Smooth muscle cell of the pulmonary artery (primary cell): ENCODE data around the gene GNAZ. TPM values are rescaled to one million over a fixed set of nuclear protein-coding genes. Genes with fewer than 3 reads are reported as not detected.

ENCODE experiments used
- total RNA-seq: library from RNA; depleted of rRNA; stranded (reverse); fragments of >200 nt; gene quantifications from 2 replicates; pipeline ENCODE4 v1.2.3, GENCODE V29; 2014

The GNAZ gene
- total RNA-seq, result 1.5 and 3.1 TPM in 2 replicates

GRCh38 chr22:23070418-23071229 is at the start of gene GNAZ:
GNAZ (plus strand) TSS chr22:23070519; CDS start chr22:23095696, 25,177 bp downstream.

GRCh38 chr22:23144932-23145877 is 74.9 kb downstream of the GNAZ start, which contains the start of gene RAB36:
RAB36 (plus strand) TSS chr22:23145477; CDS start chr22:23146617, 1,140 bp downstream.

Other genes with a start within 250 kb of the GNAZ start
- not detected in 2 replicates for gene IGLL5, start 182.7 kb upstream of the GNAZ start, total RNA-seq
- gene RSPH14, start 71.5 kb downstream of the GNAZ start, total RNA-seq, result 0.13 and 0.26 TPM in 2 replicates
- gene RAB36, start 75.0 kb downstream of the GNAZ start, total RNA-seq, result 3.8 and 4.8 TPM in 2 replicates
- 29.8 and 84.0 TPM in 2 replicates for gene BCR, start 110.0 kb downstream of the GNAZ start, total RNA-seq